DMS53 treated with DMSO at 0.1 percent for 48 hours (cell line): ENCODE data around the gene CHRNA7.

ENCODE experiments used
- DNase-seq: peaks from one replicate; lab custom pipeline; 2025; ENCODE audit not compliant: unreplicated experiment; lab: John Stamatoyannopoulos, UW

The CHRNA7 gene

GRCh38 chr15:32029862-32030781, at the start of gene CHRNA7:
Gene CHRNA7 (plus strand): TSS chr15:32030515. CDS start chr15:32030595, 80 bp downstream.
- DNase-seq: peak; percentile 58

GRCh38 chr15:31985607-31986006, 44.7 kb upstream of the CHRNA7 start:
- DNase-seq: no peak

GRCh38 chr15:31993062-31993461, 37.3 kb upstream of the CHRNA7 start:
- DNase-seq: no peak

- DNase-seq: no peak
Observed at GRCh38 chr15:31997711-31998110, 32.6 kb upstream of the CHRNA7 start.

- DNase-seq: no peak
Observed at GRCh38 chr15:32003558-32003957, 26.8 kb upstream of the CHRNA7 start.

GRCh38 chr15:32004249-32004648, 26.1 kb upstream of the CHRNA7 start:
- no peak for DNase-seq

- DNase-seq: no peak
Observed at GRCh38 chr15:32007355-32007960, 22.9 kb upstream of the CHRNA7 start.

GRCh38 chr15:32014953-32015352, 15.4 kb upstream of the CHRNA7 start:
- DNase-seq: no peak

- DNase-seq: no peak
Observed at GRCh38 chr15:32020156-32020555, 10.2 kb upstream of the CHRNA7 start.

- DNase-seq: no peak
Observed at GRCh38 chr15:32028921-32029320, 1.4 kb upstream of the CHRNA7 start.

GRCh38 chr15:32029409-32029861, 880 bp upstream of the CHRNA7 start:
- no peak for DNase-seq

- no peak for DNase-seq
Observed at GRCh38 chr15:32030795-32031194, 480 bp downstream of the CHRNA7 start.

GRCh38 chr15:32033186-32033890, 3.0 kb downstream of the CHRNA7 start:
- DNase-seq: no peak

- no peak for DNase-seq
Observed at GRCh38 chr15:32034106-32034505, 3.8 kb downstream of the CHRNA7 start.

GRCh38 chr15:32035285-32035684, 5.0 kb downstream of the CHRNA7 start:
- no peak for DNase-seq

GRCh38 chr15:32036971-32037370, 6.7 kb downstream of the CHRNA7 start:
- DNase-seq: no peak

- no peak for DNase-seq
Observed at GRCh38 chr15:32041294-32041693, 11.0 kb downstream of the CHRNA7 start.

- no peak for DNase-seq
Observed at GRCh38 chr15:32042269-32042972, 12.1 kb downstream of the CHRNA7 start.

GRCh38 chr15:32053719-32054118, 23.4 kb downstream of the CHRNA7 start:
- DNase-seq: no peak

GRCh38 chr15:32057876-32058425, 27.6 kb downstream of the CHRNA7 start:
- DNase-seq: no peak

GRCh38 chr15:32060706-32061105, 30.4 kb downstream of the CHRNA7 start:
- DNase-seq: no peak
